ENCODE data around the gene SMAD3. TPM values are rescaled to one million over a fixed set of nuclear protein-coding genes. Genes with fewer than 3 reads are reported as not detected.
"Not testable (repeated sequence)": the region's sequence is repeated elsewhere in the genome, so short reads cannot be mapped to it uniquely, and the experiment has no call there.

Gene SMAD3
- total RNA-seq, 1 experiment from 2014 or later: 89.2 TPM

DNA sequence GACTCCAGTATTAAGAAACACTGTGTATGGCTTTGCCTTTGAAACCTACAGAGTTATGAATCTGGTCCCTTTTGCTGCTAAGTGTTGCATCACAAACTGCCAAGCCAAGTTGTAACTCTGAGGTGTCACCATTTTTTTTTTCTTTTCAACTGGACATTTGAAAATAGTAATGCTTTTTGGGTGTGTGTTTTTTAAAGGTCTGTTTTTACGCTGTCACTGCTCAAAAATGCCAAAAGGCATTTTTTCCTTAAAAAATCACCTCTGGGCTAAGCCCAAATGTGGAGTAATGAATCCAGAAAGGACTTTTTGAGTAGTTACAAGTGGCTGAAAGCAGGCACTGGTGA, 9.5 kb downstream of the SMAD3 start:
- H3K36me3 ChIP-seq (ENCODE audit: control insufficient read depth in 1 of 2, insufficient read depth in 2 of 2, low read length in 2 of 2): peaks cover 0 to 51% of the 10 kb centered on the region in 2 experiments; a peak in 2 of 4 replicates
- no peak overlapping the region for H2AFZ ChIP-seq (ENCODE audit: low read depth, low read length, poor library complexity, severe bottlenecking)
- H3K4me3 ChIP-seq (replicated peaks in 1 of 2; ENCODE audit: low read depth in 1 of 2, low read length in 2 of 2): no peak overlapping the region
- H3K9me2 ChIP-seq (ENCODE audit: insufficient read depth): no peaks in the 10 kb centered on the region
- ATAC-seq: no peak
- H3K27ac ChIP-seq (ENCODE audit: low read depth, low read length): no peak overlapping the region
- H3K79me2 ChIP-seq (ENCODE audit: insufficient read depth, low read length): peaks cover 100% of the 10 kb centered on the region
- CTCF ChIA-PET: no interaction called here
- H3K4me1 ChIP-seq (ENCODE audit: control insufficient read depth in 1 of 2, insufficient read depth in 2 of 2, low read length in 2 of 2): peaks cover 85 to 98% of the 10 kb centered on the region in 2 experiments
- DNase-seq (ENCODE audit: low read depth, low spot score): no peak
- H3K9me3 ChIP-seq (ENCODE audit: control insufficient read depth in 1 of 2, insufficient read depth in 1 of 2, low read depth in 1 of 2, low read length in 2 of 2): no peaks in the 10 kb centered on the region
- POLR2A ChIA-PET: interaction anchor here (1.0 to 2.5 kb wide), 4 partner anchors 9 to 32 kb away, joined by 3 to 10 read pairs (median 4); partner anchors contain the start of gene SMAD3
- H3K4me2 ChIP-seq (ENCODE audit: low read length): peak overlapping the region; percentile 59
- BruUV-seq (replicated peaks): no TSS peak
- intact Hi-C loops (cut with micrococcal nuclease): no loop called here
- RAD21 ChIA-PET (ENCODE audit: low non-redundant PET in 1 of 2, low total read pairs in 2 of 2, uncharacterized antibody in 2 of 2, unreplicated experiment in 2 of 2): interaction anchor here in 1 of 2 experiments (0.6 kb wide), 1 partner anchor 14 kb away, joined by 3 read pairs; no protein-coding TSS in a partner anchor
- H3K9ac ChIP-seq (ENCODE audit: low read length): peak overlapping the region; percentile 4; the same call in 1 of the 2 replicates
- H4K20me1 ChIP-seq (ENCODE audit: insufficient read depth): peaks cover 17% of the 10 kb centered on the region; the same call in 1 of the 2 replicates
- H3K27me3 ChIP-seq (ENCODE audit: insufficient read depth, low read length): no peaks in the 10 kb centered on the region
- no peak for TF ChIP-seq ZFX (IDR thresholded peaks at IDR 0.05)
- no peak for TF ChIP-seq EGR1 (IDR thresholded peaks at IDR 0.05; ENCODE audit: low read depth)

DNA sequence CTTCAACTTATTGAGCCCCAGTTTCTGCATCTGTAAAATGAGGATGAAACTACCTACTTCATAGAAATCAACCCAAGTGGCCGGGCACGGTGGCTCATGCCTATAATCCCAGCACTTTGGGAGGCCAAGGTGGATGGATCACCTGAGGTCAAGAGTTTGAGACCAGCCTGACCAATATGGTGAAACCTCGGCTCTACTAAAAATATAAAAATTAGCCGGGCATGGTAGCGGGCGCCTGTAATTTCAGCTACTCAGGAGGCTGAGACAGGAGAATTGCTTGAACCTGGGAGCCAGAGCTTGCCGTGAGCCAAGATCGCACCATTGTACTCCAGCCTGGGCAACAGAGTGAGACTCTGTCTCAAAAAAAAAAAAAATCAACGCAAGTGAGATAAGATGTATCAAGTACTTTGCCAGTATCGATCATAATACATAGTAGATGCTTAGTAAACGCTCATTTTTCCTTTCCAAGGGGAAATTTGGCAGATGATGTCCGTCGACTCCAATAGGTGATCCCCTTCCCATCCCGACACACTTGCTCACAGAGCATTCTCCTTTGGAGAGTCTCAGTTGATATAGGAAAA, 10.2 kb downstream of the SMAD3 start:
- BruUV-seq (replicated peaks); DNase-seq (ENCODE audit: low read depth, low spot score); CTCF ChIA-PET; H3K9me3 ChIP-seq (ENCODE audit: control insufficient read depth in 1 of 2, insufficient read depth in 1 of 2, low read depth in 1 of 2, low read length in 2 of 2); H2AFZ ChIP-seq (ENCODE audit: low read depth, low read length, poor library complexity, severe bottlenecking); H3K9me2 ChIP-seq (ENCODE audit: insufficient read depth); intact Hi-C loops (cut with micrococcal nuclease); H3K27me3 ChIP-seq (ENCODE audit: insufficient read depth, low read length): not testable (repeated sequence)
- RAD21 ChIA-PET (ENCODE audit: low non-redundant PET in 1 of 2, low total read pairs in 2 of 2, uncharacterized antibody in 2 of 2, unreplicated experiment in 2 of 2): interaction anchor here (0.6 to 1.1 kb wide), 4 partner anchors 15 to 34 kb away, joined by 3 to 4 read pairs (median 3); no protein-coding TSS in a partner anchor
- POLR2A ChIA-PET: interaction anchor here (1.0 to 2.5 kb wide), 4 partner anchors 10 to 50 kb away, joined by 3 to 10 read pairs (median 4); partner anchors contain the start of gene SMAD3
- Histone ChIP-seq H3K4me1 (ENCODE audit: control insufficient read depth in 1 of 2, insufficient read depth in 2 of 2, low read length in 2 of 2) (peaks cover 85 to 98% of the 10 kb centered on the region in 2 experiments), H3K4me3 (replicated peaks in 1 of 2; ENCODE audit: low read depth in 1 of 2, low read length in 2 of 2) (peak overlapping the region in 1 of 2 experiments; percentile 19; a peak in 2 of 4 replicates), H4K20me1 (ENCODE audit: insufficient read depth) (peaks cover 15% of the 10 kb centered on the region; the same call in 1 of the 2 replicates), H3K9ac (ENCODE audit: low read length) (peak overlapping the region; percentile 38), H3K4me2 (ENCODE audit: low read length) (peak overlapping the region; percentile 59), H3K27ac (ENCODE audit: low read depth, low read length) (peak overlapping the region; percentile 53), H3K36me3 (ENCODE audit: control insufficient read depth in 1 of 2, insufficient read depth in 2 of 2, low read length in 2 of 2) (peaks cover 0 to 51% of the 10 kb centered on the region in 2 experiments; a peak in 2 of 4 replicates), H3K79me2 (ENCODE audit: insufficient read depth, low read length) (peaks cover 100% of the 10 kb centered on the region)
- peak; percentile 7 for ATAC-seq
